Memory B cell (primary cell): ENCODE data around the gene IFI30.
A peak's percentile ranks its signal among the peaks of the same experiment; 100 is the strongest.

Source experiments
- ATAC-seq: fragments of 150-1000 bp; cut with Tn5 transposase; 2 replicates; pipeline ENCODE4 v1.10.0; 2021; ENCODE audit warnings: low read depth, mild to moderate bottlenecking, moderate library complexity
- DNase-seq, 2 donors: peaks; one replicate each; pipeline ENCODE4 v3.0.0; 2022; ENCODE audit warnings: low spot score in 2 of 2
- H3K27ac Mint-ChIP-seq: one replicate; pipeline ENCODE4 v1.8.0; 2022; ENCODE audit warnings: mild to moderate bottlenecking, moderate library complexity, mixed read lengths
- H3K27me3 Mint-ChIP-seq: one replicate; pipeline ENCODE4 v1.8.0; 2022; ENCODE audit warnings: mixed read lengths
- H3K36me3 Mint-ChIP-seq: one replicate; pipeline ENCODE4 v1.8.0; 2022; ENCODE audit warnings: mild to moderate bottlenecking, mixed read lengths
- H3K4me1 Mint-ChIP-seq: one replicate; pipeline ENCODE4 v1.8.0; 2022; ENCODE audit warnings: mixed read lengths
- H3K4me3 Mint-ChIP-seq: one replicate; pipeline ENCODE4 v1.8.0; 2022; ENCODE audit warnings: mild to moderate bottlenecking, moderate library complexity, mixed read lengths
- H3K9me3 Mint-ChIP-seq: one replicate; pipeline ENCODE4 v1.8.0; 2022; ENCODE audit warnings: mixed read lengths

IFI30 gene

DNA sequence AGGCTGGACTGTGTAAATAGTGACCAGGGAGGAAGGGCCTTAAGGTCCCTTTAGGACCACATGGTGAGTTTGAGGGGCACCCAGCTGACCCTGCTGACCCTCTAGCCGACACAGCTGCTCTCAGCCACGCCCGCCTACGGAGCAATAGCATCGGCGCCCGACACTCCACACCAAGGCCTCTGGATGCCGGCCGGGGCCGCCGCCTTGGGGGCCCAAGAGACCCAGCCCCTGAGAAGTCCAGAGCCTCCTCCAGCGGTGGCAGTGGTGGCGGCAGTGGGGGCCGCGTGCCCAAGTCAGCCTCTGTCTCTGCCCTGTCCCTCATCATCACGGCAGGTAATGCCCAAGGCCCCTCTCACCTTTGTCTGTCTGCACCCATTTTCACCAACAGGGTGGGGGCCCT lies 29.3 kb upstream of the IFI30 start:
- no peak overlapping the region for H3K27ac Mint-ChIP-seq
- no peak for ATAC-seq
- H3K36me3 Mint-ChIP-seq, result peaks cover 33% of the 10 kb centered on the region
- H3K9me3 Mint-ChIP-seq, result peaks cover 2% of the 10 kb centered on the region
- H3K4me1 Mint-ChIP-seq, result no peaks in the 10 kb centered on the region
- no peaks in the 10 kb centered on the region for H3K27me3 Mint-ChIP-seq
- no peak for DNase-seq
- H3K4me3 Mint-ChIP-seq, result no peak overlapping the region

DNA sequence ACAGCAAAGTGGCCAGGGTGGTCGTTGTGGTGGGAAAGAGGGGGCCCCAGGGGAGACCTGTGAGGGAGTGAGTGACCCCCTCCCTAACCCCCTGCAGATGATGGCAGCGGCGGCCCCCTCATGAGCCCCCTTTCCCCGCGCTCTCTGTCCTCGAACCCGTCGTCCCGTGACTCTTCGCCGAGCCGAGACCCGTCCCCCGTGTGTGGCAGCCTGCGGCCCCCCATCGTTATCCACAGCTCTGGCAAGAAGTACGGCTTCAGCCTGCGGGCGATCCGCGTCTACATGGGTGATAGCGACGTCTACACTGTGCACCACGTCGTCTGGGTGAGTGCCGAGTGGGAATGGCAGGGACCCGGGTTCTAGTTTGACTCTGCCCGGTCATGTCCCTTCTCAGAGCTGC lies 28.7 kb upstream of the IFI30 start:
- Mint-ChIP-seq H3K4me1 (no peaks in the 10 kb centered on the region), H3K4me3 (no peak overlapping the region), H3K9me3 (peaks cover 2% of the 10 kb centered on the region), H3K27me3 (no peaks in the 10 kb centered on the region), H3K27ac (no peak overlapping the region), H3K36me3 (peaks cover 33% of the 10 kb centered on the region)
- ATAC-seq (no peak), DNase-seq (no peak)

DNA sequence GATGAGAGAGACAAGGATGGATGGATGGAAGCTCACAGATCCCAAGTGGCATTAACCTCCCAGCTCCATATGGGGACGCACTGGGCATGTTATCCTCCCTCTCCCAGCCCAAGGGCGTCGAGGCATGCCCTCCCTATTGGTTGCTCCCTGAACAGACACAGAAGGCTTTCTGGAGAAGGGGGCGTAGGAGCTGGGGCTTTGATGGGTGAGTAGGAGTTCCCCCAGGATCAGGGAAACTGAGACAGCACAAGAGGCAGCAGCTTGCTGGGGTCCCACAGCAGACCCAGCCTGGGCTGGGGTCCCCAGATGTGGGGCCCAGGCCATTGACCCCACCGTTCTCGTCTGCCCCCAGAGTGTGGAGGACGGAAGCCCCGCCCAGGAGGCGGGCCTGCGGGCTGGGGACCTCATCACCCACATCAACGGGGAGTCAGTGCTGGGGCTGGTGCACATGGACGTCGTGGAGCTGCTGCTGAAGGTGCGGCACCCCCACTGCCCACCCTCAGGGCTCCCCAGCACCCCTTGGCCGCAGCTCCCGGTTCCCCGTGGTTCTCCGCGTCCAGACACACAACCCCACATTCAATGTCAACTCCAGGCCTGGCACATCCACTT lies 28.1 kb upstream of the IFI30 start:
- Mint-ChIP-seq H3K27me3 (no peaks in the 10 kb centered on the region), H3K4me3 (no peak overlapping the region), H3K4me1 (no peaks in the 10 kb centered on the region), H3K27ac (peak overlapping the region; percentile 47), H3K9me3 (peaks cover under 1% of the 10 kb centered on the region), H3K36me3 (peaks cover 30% of the 10 kb centered on the region)
- DNase-seq (no peak), ATAC-seq (no peak)

DNA sequence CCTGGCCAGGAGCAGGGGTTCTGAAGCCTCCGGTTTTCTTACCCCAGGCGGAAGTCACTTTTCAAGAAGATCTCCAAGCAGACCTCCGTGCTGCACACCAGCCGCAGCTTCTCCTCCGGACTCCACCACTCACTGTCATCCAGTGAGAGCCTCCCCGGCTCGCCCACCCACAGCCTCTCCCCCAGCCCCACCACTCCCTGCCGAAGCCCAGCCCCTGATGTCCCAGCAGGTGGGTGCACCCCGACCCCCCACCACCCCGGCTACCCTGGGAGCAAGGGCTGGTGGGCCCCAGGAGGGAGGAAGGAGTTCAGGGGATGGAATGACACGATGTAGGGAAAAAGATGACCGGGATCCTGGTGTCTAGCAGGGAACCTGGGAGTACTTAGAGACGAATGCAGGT lies 26.2 kb upstream of the IFI30 start:
- no peak overlapping the region for H3K27ac Mint-ChIP-seq
- no peaks in the 10 kb centered on the region for H3K27me3 Mint-ChIP-seq
- DNase-seq, result no peak
- no peaks in the 10 kb centered on the region for H3K9me3 Mint-ChIP-seq
- H3K4me1 Mint-ChIP-seq, result peaks cover 6% of the 10 kb centered on the region
- H3K36me3 Mint-ChIP-seq, result peaks cover 25% of the 10 kb centered on the region
- ATAC-seq, result no peak
- no peak overlapping the region for H3K4me3 Mint-ChIP-seq

DNA sequence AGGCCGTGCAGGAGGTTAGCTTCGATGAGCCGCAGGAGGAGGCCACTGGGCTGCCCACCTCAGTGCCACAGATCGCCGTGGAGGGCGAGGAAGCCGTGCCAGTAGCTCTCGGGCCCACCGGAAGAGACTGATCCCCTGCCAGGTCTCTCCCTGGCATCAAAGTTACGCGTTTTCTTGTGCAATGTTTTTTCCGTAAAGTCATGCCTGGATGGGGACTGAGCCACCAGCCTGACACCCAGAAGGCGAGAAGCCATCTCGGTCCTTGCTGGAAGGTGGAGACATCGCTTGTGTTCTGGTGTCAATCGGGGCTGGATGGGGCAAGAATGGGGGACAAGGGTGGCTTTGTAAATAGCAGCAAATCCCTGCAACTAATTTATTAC lies 24.0 kb upstream of the IFI30 start:
- H3K4me1 Mint-ChIP-seq, result peaks cover 14% of the 10 kb centered on the region

DNA sequence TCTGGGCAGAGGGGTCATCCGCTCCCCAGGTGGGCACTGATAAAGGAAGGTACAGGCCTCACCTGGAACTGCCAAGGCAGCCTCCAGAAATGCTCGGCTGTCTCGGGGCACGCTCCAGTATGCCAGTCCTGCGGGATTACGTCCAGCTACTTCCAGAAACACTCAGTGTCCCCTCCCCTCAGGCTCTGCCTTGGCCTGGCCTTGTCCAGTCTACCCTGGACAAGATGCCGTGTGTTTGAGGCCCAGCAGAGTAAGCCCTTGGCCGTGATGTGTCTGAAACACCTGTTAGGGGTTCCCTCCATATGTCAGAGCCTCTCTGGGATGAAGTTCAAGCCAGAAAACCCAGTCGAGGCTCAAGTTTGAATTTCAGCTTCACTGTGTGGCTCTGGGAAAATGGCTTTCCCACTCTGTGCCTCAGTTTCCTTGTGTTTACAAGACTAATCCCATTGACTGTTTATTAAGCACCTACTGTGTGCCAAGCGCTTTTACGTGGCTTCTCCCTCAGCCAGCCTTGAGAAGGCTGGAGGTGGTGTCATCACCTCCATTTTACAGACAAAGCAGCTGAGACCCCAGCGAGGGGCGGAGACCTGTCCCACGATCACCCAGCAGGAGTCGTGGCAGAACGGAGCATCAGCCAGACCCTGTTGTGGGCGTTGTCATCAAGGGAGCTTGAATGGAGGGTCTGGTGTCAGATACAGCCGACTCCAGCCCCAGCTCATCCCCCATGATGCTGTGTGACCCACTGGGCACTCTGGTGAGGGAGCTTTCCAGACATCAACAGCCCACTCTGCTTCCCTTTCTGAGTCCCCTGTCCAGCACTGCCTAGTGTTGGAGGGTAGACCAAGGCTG lies 22.6 kb upstream of the IFI30 start:
- no peak for ATAC-seq
- no peak for DNase-seq
- Mint-ChIP-seq H3K36me3 (peaks cover 13% of the 10 kb centered on the region), H3K27me3 (no peaks in the 10 kb centered on the region), H3K9me3 (no peaks in the 10 kb centered on the region), H3K4me3 (peak overlapping the region; percentile 47), H3K27ac (no peak overlapping the region), H3K4me1 (peaks cover 15% of the 10 kb centered on the region)

More for the DNA sequence above, 24.0 kb upstream of the IFI30 start:
- Mint-ChIP-seq H3K27me3 (no peaks in the 10 kb centered on the region), H3K9me3 (no peaks in the 10 kb centered on the region), H3K27ac (no peak overlapping the region), H3K36me3 (peaks cover 22% of the 10 kb centered on the region), H3K4me3 (no peak overlapping the region)
- DNase-seq (no peak), ATAC-seq (no peak)

DNA sequence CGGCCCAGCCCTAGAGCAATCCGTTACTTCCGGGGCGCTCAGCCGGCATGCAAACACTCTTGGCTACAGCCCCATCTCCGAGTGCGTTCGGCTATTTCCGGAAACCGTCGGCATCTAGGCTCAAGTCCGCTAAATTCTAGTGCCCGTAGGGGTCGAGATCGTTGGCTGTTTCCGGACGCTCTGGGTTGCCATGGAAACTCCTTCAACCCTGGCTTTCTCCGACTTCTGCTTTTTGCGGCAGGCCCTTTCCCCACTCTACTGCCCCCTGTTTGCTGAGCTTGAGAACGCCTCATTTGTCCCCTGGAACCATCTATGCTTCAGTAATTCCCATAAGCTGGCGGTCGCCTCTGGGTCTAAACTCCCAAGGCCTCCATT lies 21.2 kb upstream of the IFI30 start:
- H3K36me3 Mint-ChIP-seq, result peaks cover 7% of the 10 kb centered on the region
- peak; percentile 73 for ATAC-seq

DNA sequence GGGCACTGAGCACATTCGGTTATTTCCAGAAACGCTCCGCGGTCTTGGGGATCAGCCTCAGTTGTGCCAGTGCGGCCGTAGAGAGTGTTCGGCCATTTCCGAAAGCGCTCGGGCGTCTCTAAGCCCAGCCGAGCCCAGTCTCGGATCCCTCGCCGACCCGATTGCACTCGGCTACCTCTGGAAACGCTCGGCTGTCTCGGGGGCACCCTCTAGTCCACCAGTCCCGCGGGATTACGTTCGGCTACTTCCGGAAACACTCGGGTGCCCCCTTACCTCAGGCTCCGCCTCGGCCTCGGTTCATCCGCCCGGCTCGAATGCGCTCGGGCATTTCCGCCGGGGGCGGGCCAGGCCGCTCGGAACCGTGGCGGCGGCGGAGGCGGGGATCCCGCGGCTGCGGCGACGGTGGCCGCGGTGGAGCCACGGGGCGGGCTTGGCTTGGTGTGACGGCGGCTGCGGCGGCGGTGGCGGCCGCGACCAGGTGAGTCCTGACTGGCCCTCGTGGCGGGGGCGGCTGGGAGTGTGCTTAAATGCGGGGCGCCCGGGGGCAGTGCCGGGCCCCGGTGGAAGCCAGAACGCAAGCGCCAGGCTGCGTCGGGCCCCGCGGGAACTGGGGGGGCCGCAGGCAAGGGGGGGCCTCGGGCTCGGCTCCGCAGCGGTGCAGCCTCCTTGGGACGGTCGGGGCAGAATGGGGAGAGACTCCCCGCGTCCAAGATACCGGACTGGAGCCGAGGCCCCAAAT lies 20.6 kb upstream of the IFI30 start, which contains the start of gene PIK3R2:
Gene PIK3R2, plus strand, starts transcription at position 347 of the 739 bp plus-strand sequence. CDS start 2,717 bp downstream, outside the sequence.
- H3K27me3 Mint-ChIP-seq, result no peaks in the 10 kb centered on the region
- no peaks in the 10 kb centered on the region for H3K9me3 Mint-ChIP-seq
- H3K4me3 Mint-ChIP-seq, result peak within 1 kb of the TSS; percentile 88
- peak within 1 kb of the TSS; percentile 87 for H3K27ac Mint-ChIP-seq
- ATAC-seq, result peak; percentile 71
- peaks cover 4% of the 10 kb centered on the region for H3K36me3 Mint-ChIP-seq
- peaks cover 20% of the 10 kb centered on the region for H3K4me1 Mint-ChIP-seq
- DNase-seq, result peak; percentile 99 to 100

More for the DNA sequence above, 21.2 kb upstream of the IFI30 start:
- peaks cover 20% of the 10 kb centered on the region for H3K4me1 Mint-ChIP-seq
- peak; percentile 100 for DNase-seq
- H3K27ac Mint-ChIP-seq, result peak overlapping the region; percentile 87
- no peaks in the 10 kb centered on the region for H3K9me3 Mint-ChIP-seq
- peak overlapping the region; percentile 88 for H3K4me3 Mint-ChIP-seq
- H3K27me3 Mint-ChIP-seq, result no peaks in the 10 kb centered on the region

DNA sequence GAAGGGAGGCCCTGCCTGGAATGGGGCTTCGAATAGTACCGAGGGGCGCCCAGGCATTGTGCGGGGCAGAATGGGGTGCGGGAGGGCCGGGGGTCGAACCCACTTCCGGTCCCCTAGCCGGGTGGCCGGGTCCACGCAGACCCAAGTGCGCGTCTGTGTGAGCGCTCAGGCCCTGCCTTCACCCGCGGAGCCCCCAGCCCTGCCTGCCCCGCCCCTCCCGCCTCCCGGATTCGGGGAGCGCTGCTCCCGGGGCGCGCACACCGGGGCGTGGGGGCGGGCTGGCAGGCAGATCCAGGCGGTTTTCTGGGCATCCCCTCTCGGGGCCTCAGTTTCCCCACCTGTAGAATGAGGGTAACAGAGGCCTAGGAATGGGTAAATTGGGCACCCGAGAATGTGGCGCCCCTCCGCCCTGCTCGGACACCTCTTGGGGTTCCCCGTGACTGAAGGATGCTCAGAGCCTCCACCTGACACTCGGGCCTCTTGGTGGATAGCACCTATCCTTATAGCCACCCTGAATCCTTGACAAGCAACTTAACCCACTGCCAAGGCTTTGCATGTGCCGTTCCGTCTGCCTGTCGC lies 20.0 kb upstream of the IFI30 start:
- Mint-ChIP-seq H3K9me3 (no peaks in the 10 kb centered on the region), H3K36me3 (no peaks in the 10 kb centered on the region), H3K4me3 (peak overlapping the region; percentile 88), H3K27me3 (no peaks in the 10 kb centered on the region), H3K4me1 (peaks cover 20% of the 10 kb centered on the region), H3K27ac (no peak overlapping the region)
- no peak for ATAC-seq
- DNase-seq, result peak in 1 of 2 donors; percentile 30

DNA sequence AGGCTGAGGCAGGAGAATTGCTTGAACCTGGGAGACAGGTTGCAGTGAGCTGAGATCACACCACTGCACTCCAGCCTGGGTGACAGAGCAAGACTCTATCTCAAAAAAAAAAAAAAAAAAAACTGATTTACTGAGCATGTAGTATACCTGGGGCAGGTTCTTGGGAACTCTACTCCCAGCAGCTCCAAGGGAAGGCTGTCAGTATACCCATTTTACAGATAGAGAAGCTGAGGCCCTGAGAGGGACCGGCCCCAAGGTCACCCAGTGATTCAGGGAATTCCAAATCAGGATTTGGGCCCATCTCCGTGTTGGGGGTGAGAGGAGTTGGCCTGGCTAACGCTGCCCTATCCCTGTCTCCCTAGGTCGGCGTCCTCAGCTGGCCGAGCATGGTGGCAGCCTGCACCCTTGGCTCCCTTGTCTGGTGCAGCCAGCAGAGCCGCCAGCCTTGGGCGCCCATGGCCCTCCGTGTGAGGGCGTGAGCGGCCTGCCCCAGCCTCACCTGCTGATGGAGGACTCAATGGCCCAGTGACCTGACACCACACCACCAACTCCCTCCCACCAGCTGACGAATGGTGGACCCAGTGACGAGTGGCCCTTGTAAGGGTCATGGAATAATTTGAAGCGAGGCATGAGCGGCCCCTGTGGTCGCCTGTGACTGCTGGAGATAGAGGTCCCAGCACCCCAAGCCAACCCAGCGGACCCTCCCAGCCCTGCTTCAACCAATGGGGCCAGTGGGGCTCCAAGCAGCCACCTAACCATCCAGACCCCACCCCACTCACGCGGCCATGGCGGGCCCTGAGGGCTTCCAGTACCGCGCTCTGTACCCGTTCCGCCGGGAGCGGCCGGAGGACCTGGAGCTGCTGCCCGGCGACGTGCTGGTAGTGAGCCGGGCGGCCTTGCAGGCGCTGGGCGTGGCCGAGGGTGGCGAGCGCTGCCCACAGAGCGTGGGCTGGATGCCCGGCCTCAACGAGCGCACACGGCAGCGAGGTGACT lies 18.2 kb upstream of the IFI30 start:
- H3K9me3 Mint-ChIP-seq, result no peaks in the 10 kb centered on the region
- H3K4me3 Mint-ChIP-seq, result no peak overlapping the region
- DNase-seq (no peak), ATAC-seq (no peak)
- no peak overlapping the region for H3K27ac Mint-ChIP-seq
- H3K36me3 Mint-ChIP-seq, result no peaks in the 10 kb centered on the region
- H3K27me3 Mint-ChIP-seq, result no peaks in the 10 kb centered on the region
- H3K4me1 Mint-ChIP-seq, result peaks cover 21% of the 10 kb centered on the region

DNA sequence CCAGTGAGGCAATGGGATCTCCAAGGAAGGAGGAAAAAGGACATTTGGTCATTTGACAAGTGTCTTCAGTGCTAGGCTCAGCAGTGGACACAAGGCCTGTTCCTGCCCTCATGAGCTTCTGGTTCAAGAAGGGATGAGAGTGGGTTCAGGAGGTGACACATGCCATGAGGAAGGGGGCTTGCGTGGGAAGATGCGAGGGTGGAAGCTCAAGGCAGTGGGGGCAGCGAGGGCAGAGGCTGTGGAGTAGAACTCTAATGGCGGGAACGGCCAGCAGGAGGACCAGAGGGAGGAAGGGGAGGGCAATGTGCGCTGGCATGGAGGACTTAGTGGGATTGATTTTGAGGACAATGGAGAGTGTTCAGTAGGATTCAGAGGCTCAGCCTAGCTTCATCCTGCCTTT lies 17.3 kb upstream of the IFI30 start:
- no peak for DNase-seq
- no peaks in the 10 kb centered on the region for H3K36me3 Mint-ChIP-seq
- no peak overlapping the region for H3K27ac Mint-ChIP-seq
- no peak for ATAC-seq
- H3K27me3 Mint-ChIP-seq, result no peaks in the 10 kb centered on the region
- H3K4me3 Mint-ChIP-seq, result no peak overlapping the region
- no peaks in the 10 kb centered on the region for H3K9me3 Mint-ChIP-seq
- peaks cover 25% of the 10 kb centered on the region for H3K4me1 Mint-ChIP-seq

DNA sequence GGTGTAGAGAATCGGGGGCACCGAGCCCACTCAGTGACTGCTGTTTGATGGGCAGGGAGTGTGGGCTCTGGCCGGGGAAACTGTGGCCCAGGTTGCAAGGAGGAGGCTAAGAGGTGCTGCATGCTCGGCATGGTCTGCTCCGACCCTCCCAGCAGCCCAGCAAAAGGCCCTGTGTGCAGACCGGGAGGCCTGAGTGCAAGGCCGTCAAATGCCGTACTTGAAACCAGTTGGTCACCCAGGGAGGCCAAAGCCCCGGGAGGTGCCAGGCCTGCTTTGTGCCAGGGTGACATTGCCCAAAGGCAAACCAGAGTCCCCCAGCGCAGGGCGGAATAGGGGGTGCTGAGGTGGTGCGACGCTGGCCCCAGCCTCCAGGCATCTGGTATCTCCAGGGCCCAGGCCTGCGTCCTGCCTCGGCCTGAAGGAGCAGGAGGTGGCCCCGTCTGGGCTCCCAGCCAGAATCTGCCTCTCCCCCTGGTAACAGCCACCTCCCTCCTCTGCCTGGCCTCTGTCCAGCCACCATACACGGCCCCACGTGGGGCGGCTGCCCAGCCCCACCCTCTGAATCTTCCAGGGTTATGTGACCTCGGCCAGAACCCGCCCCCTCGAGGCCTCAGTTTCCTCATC lies 16.7 kb upstream of the IFI30 start:
- DNase-seq, result no peak
- no peaks in the 10 kb centered on the region for H3K9me3 Mint-ChIP-seq

More for the DNA sequence above, 16.7 kb upstream of the IFI30 start:
- Mint-ChIP-seq H3K4me3 (no peak overlapping the region), H3K4me1 (peaks cover 22% of the 10 kb centered on the region), H3K27ac (no peak overlapping the region), H3K36me3 (no peaks in the 10 kb centered on the region), H3K27me3 (no peaks in the 10 kb centered on the region)
- no peak for ATAC-seq
